OCI-LY3 (cell line): ENCODE measurements around the gene MINDY4.

Experiments
- CTCF ChIP-seq: fragments of 200-600, 300-600 bp; sonication (generic); IDR thresholded peaks from 2 replicates; pipeline ENCODE4 v1.5.1; 2014; ENCODE audit warnings: antibody characterized with exemption, low read length, low read depth
- EZH2phosphoT487 ChIP-seq: fragments of 200-600 bp; shearing (Covaris generic); IDR thresholded peaks from 2 replicates; pipeline ENCODE4 v1.6.1; 2018; ENCODE audit warnings: antibody characterized with exemption, mixed run types, low read depth

- TF ChIP-seq EZH2phosphoT487 (no peak), CTCF (no peak)
These were observed 143.4 kb downstream of the MINDY4 start for GRCh38 chr7:30914596-30914995.
